Spleen (tissue), 11 donors: Measurements from ENCODE around the gene BMP6. TPM values are rescaled to one million over a fixed set of nuclear protein-coding genes. Genes with fewer than 3 reads are reported as not detected.

Experiments
- DNase-seq: peaks from one replicate; pipeline ENCODE4 v3.0.0-alpha.2; 2020
- H3K27ac ChIP-seq, 8 donors: fragments of 200-600 bp; sonication (generic) in 7 of 8; 1 replicate in 4 of 8; 2 replicates in 4 of 8; pipeline versions ENCODE4 v1.5.0 to v1.8.0; 2016 to 2021; ENCODE audit warnings: inconsistent platforms in 4 of 8, mild to moderate bottlenecking in 4 of 8, moderate library complexity in 1 of 8
- H3K27me3 ChIP-seq, 7 donors: fragments of 200-600 bp; sonication (generic) in 6 of 7; replicated peaks in 1 of 7; 1 replicate in 4 of 7; 2 replicates in 3 of 7; pipeline versions ENCODE4 v1.5.0 to v1.8.0; 2016 to 2021; ENCODE audit warnings: inconsistent platforms in 3 of 7, mild to moderate bottlenecking in 1 of 7
- H3K36me3 ChIP-seq, 6 donors: fragments of 200-600 bp; sonication (generic) in 5 of 6; 1 replicate in 4 of 6; 2 replicates in 2 of 6; pipeline versions ENCODE4 v1.5.0 to v1.8.0; 2016 to 2021; ENCODE audit warnings: inconsistent platforms in 2 of 6
- H3K4me1 ChIP-seq, 6 donors: fragments of 200-600 bp; sonication (generic) in 5 of 6; 1 replicate in 3 of 6; 2 replicates in 3 of 6; pipeline versions ENCODE4 v1.5.0 to v1.8.0; 2016 to 2021; ENCODE audit warnings: inconsistent platforms in 3 of 6
- H3K4me3 ChIP-seq, 8 donors: fragments of 200-600 bp; sonication (generic) in 7 of 8; 1 replicate in 4 of 8; 2 replicates in 4 of 8; pipeline versions ENCODE4 v1.5.0 to v1.8.0; 2016 to 2021; ENCODE audit warnings: inconsistent platforms in 4 of 8, mild to moderate bottlenecking in 4 of 8, moderate library complexity in 2 of 8
- H3K9me3 ChIP-seq, 8 donors: fragments of 200-600 bp; sonication (generic) in 7 of 8; 1 replicate in 4 of 8; 2 replicates in 4 of 8; pipeline versions ENCODE4 v1.5.0 to v1.8.0; 2016 to 2021; ENCODE audit warnings: inconsistent platforms in 4 of 8
- CTCF ChIP-seq, 11 experiments: fragments of 200-600 bp in 7 of 11; fragments of 450-650 bp in 4 of 11; sonication (generic) in 4 of 11; IDR thresholded peaks in 8 of 11; conservative IDR thresholded peaks in 3 of 11; 1 replicate in 7 of 11; 2 replicates in 4 of 11; pipeline versions ENCODE4 v1.4.0 to v1.8.0; 2016 to 2021; ENCODE audit warnings: antibody characterized with exemption in 11 of 11, inconsistent platforms in 4 of 11, mild to moderate bottlenecking in 1 of 11
- POLR2A ChIP-seq, 3 donors: fragments of 450-650 bp; IDR thresholded peaks; one replicate each; pipeline ENCODE4 v1.5.1; 2017; ENCODE audit warnings: antibody characterized with exemption in 3 of 3, mild to moderate bottlenecking in 1 of 3
- POLR2AphosphoS5 ChIP-seq, 3 donors: sonication (generic); formaldehyde crosslinking; IDR thresholded peaks; one replicate each; pipeline ENCODE4 v1.5.1; 2017; ENCODE audit warnings: antibody characterized with exemption in 3 of 3
- WGBS, 5 donors: extraction: QIAGEN DNeasy Blood & Tissue Kit in 3 of 5; methylation state at CpG; one replicate each; pipeline versions ENCODE4 v1.1.5 to v1.1.7; 2013 to 2018; 5-methylcytosine and 5-hydroxymethylcytosine counted together
- intact Hi-C: fragments of 100-400 bp; cut with DNase I; formaldehyde crosslinking; loops from one replicate; pipeline ENCODE4 v1.15.0; 2023; ENCODE audit warnings: low total_unique reads
- polyA plus RNA-seq, 3 donors: library from polyadenylated mRNA; stranded (reverse); fragments of 200-250 nt; gene quantifications; one replicate each; pipeline ENCODE4 v1.2.1, GENCODE V29; 2013
- total RNA-seq, 7 donors: library from RNA; depleted of rRNA in 3 of 7; stranded (reverse); fragments of >200 nt in 3 of 7; fragmentation: NEBNext Ultra II Directional in 4 of 7; extraction: Animal tissue kit (Norgen Biotek cat#: 25700) in 4 of 7; gene quantifications; one replicate each; pipeline versions ENCODE4 v1.1.0 to v1.2.1, GENCODE V29; 2016 to 2021
- donor health status: healthy with polysubstance abuse.
- donor health status: DM: no; HTN: no; CAD: no; lungs with moderate emphysema.
- donor health status: DM: no; HTN: no; CAD: no.
- donor health status: Bipolar disorder and iron deficiency.
- donor health status: healthy.
- donor health status: DM: no; HTN: no; CAD: no.
- donor health status: DM: yes; HTN: yes; CAD: no.

The BMP6 gene
- total and polyA plus RNA-seq, 10 donors: 0.58 to 6.9 (median 4.8) TPM

- intact Hi-C loops: no loop called here
- no peak for DNase-seq
- WGBS, 5 donors: 69 to 92% (median 88%) methylated on average over 2 of the region's 2 CpGs
- Histone ChIP-seq H3K4me1 (no peaks in the 10 kb centered on the region), H3K9me3 (no peaks in the 10 kb centered on the region), H3K27ac (no peak overlapping the region), H3K36me3 (no peaks in the 10 kb centered on the region), H3K4me3 (no peak overlapping the region), H3K27me3 (peaks cover 0 to 28% (median 0%) of the 10 kb centered on the region in 7 donors)
- TF ChIP-seq POLR2A (IDR thresholded peaks at IDR 0.05) (no peak), POLR2AphosphoS5 (IDR thresholded peaks at IDR 0.05) (no peak), CTCF (IDR thresholded peaks at IDR 0.05 in 8 of 11, conservative IDR thresholded peaks at IDR 0.05 in 3 of 11) (no peak)
Observed at GRCh38 chr6:7691021-7691420, 34.9 kb upstream of the BMP6 start.

- Histone ChIP-seq H3K4me1 (no peaks in the 10 kb centered on the region), H3K27me3 (peaks cover 0 to 28% (median 0%) of the 10 kb centered on the region in 7 donors), H3K36me3 (no peaks in the 10 kb centered on the region), H3K27ac (no peak overlapping the region), H3K4me3 (no peak overlapping the region), H3K9me3 (no peaks in the 10 kb centered on the region)
- TF ChIP-seq CTCF (IDR thresholded peaks at IDR 0.05 in 8 of 11, conservative IDR thresholded peaks at IDR 0.05 in 3 of 11) (no peak), POLR2AphosphoS5 (IDR thresholded peaks at IDR 0.05) (no peak), POLR2A (IDR thresholded peaks at IDR 0.05) (no peak)
- intact Hi-C loops: no loop called here
- 70 to 83% (median 76%) methylated on average over 21 of the region's 21 CpGs for WGBS, 5 donors
- no peak for DNase-seq
Observed at GRCh38 chr6:7691675-7692452, 34.0 kb upstream of the BMP6 start.

- H3K9me3 ChIP-seq: no peaks in the 10 kb centered on the region
- intact Hi-C loops: no loop called here
- TF ChIP-seq POLR2A (IDR thresholded peaks at IDR 0.05): no peak
- TF ChIP-seq CTCF (IDR thresholded peaks at IDR 0.05 in 8 of 11, conservative IDR thresholded peaks at IDR 0.05 in 3 of 11): no peak
- TF ChIP-seq POLR2AphosphoS5 (IDR thresholded peaks at IDR 0.05): no peak
- peaks cover 0 to 1% (median 0%) of the 10 kb centered on the region in 6 donors for H3K4me1 ChIP-seq
- no peak overlapping the region for H3K4me3 ChIP-seq
- no peak overlapping the region for H3K27ac ChIP-seq
- WGBS, 5 donors: 41 to 71% (median 60%) methylated on average over 3 of the region's 3 CpGs
- H3K36me3 ChIP-seq: no peaks in the 10 kb centered on the region
- no peak for DNase-seq
- peaks cover 0 to 28% (median 0%) of the 10 kb centered on the region in 7 donors for H3K27me3 ChIP-seq
Observed at GRCh38 chr6:7692453-7692784, 33.5 kb upstream of the BMP6 start.

GRCh38 chr6:7693827-7694226 is 32.1 kb upstream of the BMP6 start:
- peaks cover 0 to 23% (median 0%) of the 10 kb centered on the region in 7 donors for H3K27me3 ChIP-seq
- 72 to 81% (median 75%) methylated on average over 10 of the region's 10 CpGs for WGBS, 5 donors
- no peaks in the 10 kb centered on the region for H3K9me3 ChIP-seq
- TF ChIP-seq CTCF (IDR thresholded peaks at IDR 0.05 in 8 of 11, conservative IDR thresholded peaks at IDR 0.05 in 3 of 11) (no peak), POLR2A (IDR thresholded peaks at IDR 0.05) (no peak), POLR2AphosphoS5 (IDR thresholded peaks at IDR 0.05) (no peak)
- H3K4me3 ChIP-seq: no peak overlapping the region
- intact Hi-C loops: no loop called here
- H3K36me3 ChIP-seq: no peaks in the 10 kb centered on the region
- no peak overlapping the region for H3K27ac ChIP-seq
- H3K4me1 ChIP-seq: peaks cover 0 to 12% (median 3%) of the 10 kb centered on the region in 6 donors
- DNase-seq: no peak
